ENCODE data around the gene FGF4.
A peak's percentile ranks its signal among the peaks of the same experiment; 100 is the strongest.

Gene FGF4

GRCh38 chr11:69818603-69819441 is 43.7 kb upstream of the FGF4 start, which contains the start of gene FGF3:
Gene FGF3, minus strand, starts transcription at chr11:69819416. Its CDS starts 483 bp downstream, at chr11:69818933.
- Histone ChIP-seq H3K27me3 (replicated peaks in 2 of 5; ENCODE audit: control insufficient read depth in 4 of 5, insufficient read depth in 5 of 5, low read length in 4 of 5) (peaks cover 0 to 99% (median 37%) of the 10 kb centered on the region in 5 experiments), H3K4me3 (ENCODE audit: control insufficient read depth in 1 of 7, extremely low read depth in 1 of 7, insufficient read depth in 4 of 7, low read depth in 2 of 7, low read length in 6 of 7) (no peak within 1 kb of the TSS), H3K4me1 (ENCODE audit: control extremely low read depth in 1 of 4, control insufficient read depth in 4 of 4, insufficient read depth in 4 of 4, low read length in 3 of 4) (peaks cover 0 to 17% (median 12%) of the 10 kb centered on the region in 4 experiments), H3K9me3 (ENCODE audit: control extremely low read depth in 1 of 5, control insufficient read depth in 4 of 5, insufficient read depth in 2 of 5, low read depth in 1 of 5, low read length in 4 of 5) (no peaks in the 10 kb centered on the region), H3K36me3 (ENCODE audit: control insufficient read depth in 4 of 4, insufficient read depth in 4 of 4, low read length in 3 of 4) (no peaks in the 10 kb centered on the region), H3K27ac (ENCODE audit: insufficient read depth in 1 of 2, low read depth in 1 of 2, low read length in 2 of 2, poor library complexity in 1 of 2, severe bottlenecking in 2 of 2) (no peak within 1 kb of the TSS)
- WGBS (ENCODE audit: insufficient coverage), result 3% methylated on average over 55 of the region's 105 CpGs
- ChIA-PET CTCF (no interaction called here), POLR2A (no interaction called here)
- DNase-seq, result no peak

- CTCF ChIA-PET, result no interaction called here
- H3K36me3 ChIP-seq (ENCODE audit: control insufficient read depth in 4 of 4, insufficient read depth in 4 of 4, low read length in 3 of 4), result no peaks in the 10 kb centered on the region
- POLR2A ChIA-PET, result no interaction called here
- 1% methylated on average over 23 of the region's 31 CpGs for WGBS (ENCODE audit: insufficient coverage)
- DNase-seq, result no peak
- H3K27me3 ChIP-seq (replicated peaks in 2 of 5; ENCODE audit: control insufficient read depth in 4 of 5, insufficient read depth in 5 of 5, low read length in 4 of 5), result peaks cover 0 to 97% (median 37%) of the 10 kb centered on the region in 5 experiments
- H3K4me3 ChIP-seq (ENCODE audit: control insufficient read depth in 1 of 7, extremely low read depth in 1 of 7, insufficient read depth in 4 of 7, low read depth in 2 of 7, low read length in 6 of 7), result no peak overlapping the region
- H3K9me3 ChIP-seq (ENCODE audit: control extremely low read depth in 1 of 5, control insufficient read depth in 4 of 5, insufficient read depth in 2 of 5, low read depth in 1 of 5, low read length in 4 of 5), result no peaks in the 10 kb centered on the region
- H3K27ac ChIP-seq (ENCODE audit: insufficient read depth in 1 of 2, low read depth in 1 of 2, low read length in 2 of 2, poor library complexity in 1 of 2, severe bottlenecking in 2 of 2), result no peak overlapping the region
- H3K4me1 ChIP-seq (ENCODE audit: control extremely low read depth in 1 of 4, control insufficient read depth in 4 of 4, insufficient read depth in 4 of 4, low read length in 3 of 4), result peaks cover 0 to 17% (median 12%) of the 10 kb centered on the region in 4 experiments
Measured at GRCh38 chr11:69818231-69818602, 43.1 kb upstream of the FGF4 start.

DNA sequence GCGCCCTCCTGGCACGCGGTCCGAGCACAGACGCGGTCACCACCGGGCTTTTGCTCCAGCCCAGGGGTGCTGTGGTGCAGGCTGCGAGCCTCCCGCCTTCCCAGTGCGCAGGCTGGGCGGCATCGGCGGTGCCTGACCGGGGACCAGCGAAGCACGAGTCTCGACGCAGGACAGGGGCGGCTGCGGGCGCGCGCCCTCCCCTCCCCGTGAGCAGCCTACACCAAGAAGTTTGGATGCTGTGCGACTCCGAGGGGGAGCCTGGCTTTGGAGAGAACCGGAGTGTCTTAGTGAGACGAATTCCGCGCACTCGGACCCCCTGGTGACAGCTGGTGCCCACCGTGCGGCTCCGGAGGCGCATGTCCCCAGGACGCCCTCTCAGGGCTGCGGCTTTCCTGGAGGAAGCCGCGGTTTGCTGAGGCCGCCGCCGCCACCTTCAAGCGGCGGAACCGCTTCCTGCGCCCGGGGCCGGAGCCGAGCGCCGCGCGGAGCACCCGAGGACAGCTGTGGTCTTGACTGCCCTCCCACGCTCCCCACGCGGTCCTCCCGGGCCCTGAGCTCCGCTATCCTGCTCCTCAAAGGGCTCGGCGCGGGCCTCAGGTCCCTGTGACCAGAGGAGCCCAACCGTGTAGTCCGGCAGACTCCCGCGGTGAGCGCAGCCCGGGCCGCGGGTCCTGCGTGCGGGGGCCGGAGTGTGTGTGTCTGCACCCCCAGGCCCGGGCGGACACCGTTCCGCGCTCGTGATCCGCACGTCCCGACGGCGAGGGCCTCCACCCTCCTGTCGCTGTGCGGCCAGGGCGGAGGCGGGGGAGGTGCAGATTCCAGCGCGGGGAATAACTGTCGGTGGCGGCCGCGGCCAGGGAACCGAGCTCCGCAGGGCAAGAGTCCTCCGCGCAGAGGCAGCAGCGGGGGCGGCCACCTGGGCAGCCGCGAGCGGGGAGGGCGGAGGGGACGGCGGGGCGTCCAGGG is 42.4 kb upstream of the FGF4 start:
- Histone ChIP-seq H3K36me3 (ENCODE audit: control insufficient read depth in 4 of 4, insufficient read depth in 4 of 4, low read length in 3 of 4) (no peaks in the 10 kb centered on the region), H3K27me3 (replicated peaks in 2 of 5; ENCODE audit: control insufficient read depth in 4 of 5, insufficient read depth in 5 of 5, low read length in 4 of 5) (peaks cover 0 to 97% (median 37%) of the 10 kb centered on the region in 5 experiments), H3K27ac (ENCODE audit: insufficient read depth in 1 of 2, low read depth in 1 of 2, low read length in 2 of 2, poor library complexity in 1 of 2, severe bottlenecking in 2 of 2) (no peak overlapping the region), H3K4me3 (ENCODE audit: control insufficient read depth in 1 of 7, extremely low read depth in 1 of 7, insufficient read depth in 4 of 7, low read depth in 2 of 7, low read length in 6 of 7) (peak overlapping the region in 2 of 7 experiments; percentile 32 to 33), H3K4me1 (ENCODE audit: control extremely low read depth in 1 of 4, control insufficient read depth in 4 of 4, insufficient read depth in 4 of 4, low read length in 3 of 4) (peaks cover 0 to 17% (median 12%) of the 10 kb centered on the region in 4 experiments), H3K9me3 (ENCODE audit: control extremely low read depth in 1 of 5, control insufficient read depth in 4 of 5, insufficient read depth in 2 of 5, low read depth in 1 of 5, low read length in 4 of 5) (no peaks in the 10 kb centered on the region)
- POLR2A ChIA-PET, result no interaction called here
- DNase-seq, result peak; percentile 21 to 41 (median 29)
- under 1% methylated on average over 84 of the region's 107 CpGs for WGBS (ENCODE audit: insufficient coverage)
- CTCF ChIA-PET, result no interaction called here

DNA sequence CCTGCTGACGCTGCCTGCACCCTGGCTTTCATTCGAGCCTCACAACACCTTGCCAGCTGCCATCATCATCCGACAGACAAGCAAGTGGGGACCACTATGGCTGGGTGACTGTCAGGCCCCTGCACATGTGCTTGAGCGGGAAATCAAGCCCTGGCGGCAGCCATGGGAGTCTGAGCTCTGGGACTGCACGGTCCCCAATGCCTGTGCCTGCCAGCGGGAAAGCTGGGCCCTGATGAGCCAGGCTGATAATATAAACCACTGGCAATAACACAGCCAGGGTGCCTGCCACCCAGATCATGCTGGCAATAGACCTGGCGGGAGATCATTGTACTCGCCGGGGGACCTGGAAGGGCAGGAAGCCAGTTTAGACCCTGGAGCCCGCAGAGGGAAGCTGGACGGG is 41.5 kb upstream of the FGF4 start:
- Histone ChIP-seq H3K27ac (ENCODE audit: insufficient read depth in 1 of 2, low read depth in 1 of 2, low read length in 2 of 2, poor library complexity in 1 of 2, severe bottlenecking in 2 of 2) (no peak overlapping the region), H3K27me3 (replicated peaks in 2 of 5; ENCODE audit: control insufficient read depth in 4 of 5, insufficient read depth in 5 of 5, low read length in 4 of 5) (peaks cover 0 to 97% (median 35%) of the 10 kb centered on the region in 5 experiments), H3K36me3 (ENCODE audit: control insufficient read depth in 4 of 4, insufficient read depth in 4 of 4, low read length in 3 of 4) (no peaks in the 10 kb centered on the region), H3K4me3 (ENCODE audit: control insufficient read depth in 1 of 7, extremely low read depth in 1 of 7, insufficient read depth in 4 of 7, low read depth in 2 of 7, low read length in 6 of 7) (no peak overlapping the region), H3K9me3 (ENCODE audit: control extremely low read depth in 1 of 5, control insufficient read depth in 4 of 5, insufficient read depth in 2 of 5, low read depth in 1 of 5, low read length in 4 of 5) (no peaks in the 10 kb centered on the region), H3K4me1 (ENCODE audit: control extremely low read depth in 1 of 4, control insufficient read depth in 4 of 4, insufficient read depth in 4 of 4, low read length in 3 of 4) (peaks cover 0 to 17% (median 12%) of the 10 kb centered on the region in 4 experiments)
- WGBS (ENCODE audit: insufficient coverage), result 29% methylated on average over 7 of the region's 12 CpGs
- POLR2A ChIA-PET, result no interaction called here
- CTCF ChIA-PET, result no interaction called here
- DNase-seq, result no peak

DNA sequence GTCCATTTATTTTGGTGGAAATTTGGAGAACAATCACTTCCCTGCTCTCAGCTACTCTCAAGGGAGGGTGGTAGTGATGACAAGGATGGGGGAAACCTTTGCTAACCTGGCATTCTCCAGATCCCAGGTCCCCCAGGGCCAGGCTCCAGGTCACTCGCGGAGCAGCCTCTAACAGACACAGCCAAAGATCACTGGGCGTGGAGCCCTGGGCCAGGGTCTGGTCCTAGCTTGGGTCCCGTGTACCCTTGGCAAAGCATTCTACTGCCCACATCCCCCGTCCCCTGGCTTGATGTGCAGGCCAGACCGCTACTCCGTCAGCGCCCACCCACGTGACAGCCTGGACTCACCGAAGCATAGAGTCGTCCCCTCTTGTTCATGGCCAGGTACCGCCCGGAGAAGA is 40.8 kb upstream of the FGF4 start:
- Histone ChIP-seq H3K4me3 (ENCODE audit: control insufficient read depth in 1 of 7, extremely low read depth in 1 of 7, insufficient read depth in 4 of 7, low read depth in 2 of 7, low read length in 6 of 7) (no peak overlapping the region), H3K27ac (ENCODE audit: insufficient read depth in 1 of 2, low read depth in 1 of 2, low read length in 2 of 2, poor library complexity in 1 of 2, severe bottlenecking in 2 of 2) (no peak overlapping the region), H3K4me1 (ENCODE audit: control extremely low read depth in 1 of 4, control insufficient read depth in 4 of 4, insufficient read depth in 4 of 4, low read length in 3 of 4) (peaks cover 0 to 17% (median 12%) of the 10 kb centered on the region in 4 experiments), H3K36me3 (ENCODE audit: control insufficient read depth in 4 of 4, insufficient read depth in 4 of 4, low read length in 3 of 4) (no peaks in the 10 kb centered on the region), H3K27me3 (replicated peaks in 2 of 5; ENCODE audit: control insufficient read depth in 4 of 5, insufficient read depth in 5 of 5, low read length in 4 of 5) (peaks cover 0 to 93% (median 30%) of the 10 kb centered on the region in 5 experiments), H3K9me3 (ENCODE audit: control extremely low read depth in 1 of 5, control insufficient read depth in 4 of 5, insufficient read depth in 2 of 5, low read depth in 1 of 5, low read length in 4 of 5) (no peaks in the 10 kb centered on the region)
- POLR2A ChIA-PET, result interaction anchor here (0.6 kb wide), 1 partner anchor 512 kb away, joined by 3 read pairs; no protein-coding TSS in a partner anchor
- 79% methylated on average over 12 of the region's 13 CpGs for WGBS (ENCODE audit: insufficient coverage)
- DNase-seq, result no peak
- CTCF ChIA-PET, result no interaction called here

- Histone ChIP-seq H3K36me3 (ENCODE audit: control insufficient read depth in 4 of 4, insufficient read depth in 4 of 4, low read length in 3 of 4) (no peaks in the 10 kb centered on the region), H3K9me3 (ENCODE audit: control extremely low read depth in 1 of 5, control insufficient read depth in 4 of 5, insufficient read depth in 2 of 5, low read depth in 1 of 5, low read length in 4 of 5) (no peaks in the 10 kb centered on the region), H3K27me3 (replicated peaks in 2 of 5; ENCODE audit: control insufficient read depth in 4 of 5, insufficient read depth in 5 of 5, low read length in 4 of 5) (peaks cover 0 to 93% (median 26%) of the 10 kb centered on the region in 5 experiments), H3K4me3 (ENCODE audit: control insufficient read depth in 1 of 7, extremely low read depth in 1 of 7, insufficient read depth in 4 of 7, low read depth in 2 of 7, low read length in 6 of 7) (no peak overlapping the region), H3K4me1 (ENCODE audit: control extremely low read depth in 1 of 4, control insufficient read depth in 4 of 4, insufficient read depth in 4 of 4, low read length in 3 of 4) (peaks cover 0 to 17% (median 12%) of the 10 kb centered on the region in 4 experiments), H3K27ac (ENCODE audit: insufficient read depth in 1 of 2, low read depth in 1 of 2, low read length in 2 of 2, poor library complexity in 1 of 2, severe bottlenecking in 2 of 2) (no peak overlapping the region)
- DNase-seq, result no peak
- CTCF ChIA-PET, result no interaction called here
- POLR2A ChIA-PET, result no interaction called here
Measured at GRCh38 chr11:69814902-69815301, 39.8 kb upstream of the FGF4 start.
